Liver (tissue), 3 donors: ENCODE results near the gene OR13G1.

Experiments
- CTCF ChIP-seq: fragments of 150-350 bp; IDR thresholded peaks from 2 replicates; pipeline ENCODE4 v1.5.1; 2017; ENCODE audit warnings: improper control_type of control experiment, low read depth, low read length; ENCODE audit not compliant: missing input control
- GABPA ChIP-seq, 2 donors: IDR thresholded peaks in 1 of 2; conservative IDR thresholded peaks in 1 of 2; 2 replicates each; pipeline ENCODE4 v1.6.1; 2016; ENCODE audit warnings: antibody characterized with exemption in 2 of 2, mild to moderate bottlenecking in 1 of 2, moderate library complexity in 1 of 2
- MAX ChIP-seq: IDR thresholded peaks from 2 replicates; pipeline ENCODE4 v1.6.1; 2016; ENCODE audit warnings: antibody characterized with exemption
- NR2F2 ChIP-seq: IDR thresholded peaks from 2 replicates; pipeline ENCODE4 v1.6.1; 2016; ENCODE audit warnings: antibody characterized with exemption
- RAD21 ChIP-seq, 2 donors: IDR thresholded peaks; 2 replicates each; pipeline ENCODE4 v1.6.1; 2016; ENCODE audit warnings: antibody characterized with exemption in 2 of 2, mild to moderate bottlenecking in 2 of 2
- REST ChIP-seq: IDR thresholded peaks from 2 replicates; pipeline ENCODE4 v1.6.1; 2016; ENCODE audit warnings: antibody characterized with exemption, mild to moderate bottlenecking
- RXRA ChIP-seq, 2 donors: IDR thresholded peaks; 2 replicates each; pipeline ENCODE4 v1.6.1; 2017 to 2018; ENCODE audit warnings: antibody characterized with exemption in 2 of 2, mild to moderate bottlenecking in 1 of 2
- TAF1 ChIP-seq: conservative IDR thresholded peaks from 2 replicates; pipeline ENCODE4 v1.6.1; 2016; ENCODE audit warnings: antibody characterized with exemption, mild to moderate bottlenecking
- YY1 ChIP-seq: IDR thresholded peaks from 2 replicates; pipeline ENCODE4 v1.6.1; 2016; ENCODE audit warnings: antibody characterized with exemption, mild to moderate bottlenecking
- donor health status: healthy.
- donor health status: healthy.

GRCh38 chr1:247681288-247681897 lies 1.9 kb upstream of the OR13G1 start:
- TF ChIP-seq CTCF = peak; percentile 47
- no peak for TF ChIP-seq MAX
- TF ChIP-seq REST = no peak
- TF ChIP-seq TAF1 = no peak
- peak; percentile 44 to 53 for TF ChIP-seq RAD21 (IDR thresholded peaks at IDR 0.05)
- TF ChIP-seq YY1 = no peak
- TF ChIP-seq NR2F2 = no peak
- no peak for TF ChIP-seq GABPA (IDR thresholded peaks at IDR 0.05 in 1 of 2, conservative IDR thresholded peaks at IDR 0.05 in 1 of 2)
- no peak for TF ChIP-seq RXRA (IDR thresholded peaks at IDR 0.05)
